Mucosa of rectum (tissue), 2 donors: ENCODE measurements around the gene CHRM2.

ENCODE experiments used
- H3K27ac ChIP-seq, 2 donors: one replicate each; pipeline ENCODE4 v1.7.0; 2013; ENCODE audit warnings: inconsistent platforms in 2 of 2, low read depth in 2 of 2, low read length in 2 of 2
- H3K27me3 ChIP-seq, 2 donors: one replicate each; pipeline ENCODE4 v1.7.0; 2013; ENCODE audit warnings: low read length in 2 of 2; ENCODE audit not compliant: control insufficient read depth in 2 of 2, insufficient read depth in 2 of 2
- H3K36me3 ChIP-seq, 2 donors: one replicate each; pipeline ENCODE4 v1.7.0; 2013; ENCODE audit warnings: low read length in 2 of 2; ENCODE audit not compliant: control insufficient read depth in 2 of 2, insufficient read depth in 2 of 2
- H3K4me1 ChIP-seq, 2 donors: one replicate each; pipeline ENCODE4 v1.7.0; 2013; ENCODE audit warnings: low read length in 2 of 2, mild to moderate bottlenecking in 1 of 2; ENCODE audit not compliant: control insufficient read depth in 2 of 2, insufficient read depth in 2 of 2
- H3K4me3 ChIP-seq, 2 donors: one replicate each; pipeline ENCODE4 v1.7.0; 2013; ENCODE audit warnings: low read length in 2 of 2
- H3K9ac ChIP-seq, 2 donors: one replicate each; pipeline ENCODE4 v1.7.0; 2013; ENCODE audit warnings: low read length in 2 of 2, low read depth in 1 of 2, mild to moderate bottlenecking in 1 of 2
- H3K9me3 ChIP-seq, 2 donors: one replicate each; pipeline ENCODE4 v1.7.0; 2013; ENCODE audit warnings: low read length in 2 of 2; ENCODE audit not compliant: control insufficient read depth in 2 of 2
- donor health status: healthy.
- donor health status: Normal muscosa, but diverticular disease.

The CHRM2 gene

DNA sequence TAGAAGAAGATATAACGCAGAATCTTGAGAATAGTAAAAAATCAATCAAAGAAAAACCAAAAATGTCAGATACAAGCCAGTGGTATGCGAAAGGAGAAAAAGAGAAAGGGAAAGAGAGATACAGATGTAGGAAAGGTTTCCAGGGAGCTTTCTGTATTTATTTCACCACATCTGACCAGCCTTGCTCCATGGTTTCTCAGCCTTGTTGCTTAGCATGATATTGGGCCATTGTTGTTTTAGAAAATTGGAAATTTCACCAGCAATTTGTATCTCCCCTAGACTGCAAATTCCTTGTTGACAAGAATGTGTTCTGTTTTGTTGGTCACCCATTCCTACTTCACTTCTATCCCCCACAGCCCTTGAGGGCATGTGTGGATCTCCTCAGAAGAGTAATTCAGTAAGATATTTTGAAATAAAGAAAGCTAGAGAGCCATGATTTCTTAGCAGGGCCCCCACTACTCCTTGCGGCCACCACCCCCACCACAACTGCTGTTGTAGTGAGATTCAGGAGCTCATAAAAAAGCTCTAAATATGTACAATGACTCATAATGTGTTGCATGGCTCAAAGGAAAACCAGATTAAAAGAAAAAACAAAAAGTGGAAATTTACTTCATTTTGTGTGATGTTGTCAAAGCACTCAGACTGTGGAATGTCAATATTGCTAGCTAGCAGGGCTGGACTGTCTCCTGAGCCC is 138.7 kb downstream of the CHRM2 start:
- Histone ChIP-seq H3K36me3 (no peaks in the 10 kb centered on the region), H3K27me3 (no peaks in the 10 kb centered on the region), H3K9ac (no peak overlapping the region), H3K27ac (no peak overlapping the region), H3K4me3 (no peak overlapping the region), H3K9me3 (no peaks in the 10 kb centered on the region), H3K4me1 (no peaks in the 10 kb centered on the region)

DNA sequence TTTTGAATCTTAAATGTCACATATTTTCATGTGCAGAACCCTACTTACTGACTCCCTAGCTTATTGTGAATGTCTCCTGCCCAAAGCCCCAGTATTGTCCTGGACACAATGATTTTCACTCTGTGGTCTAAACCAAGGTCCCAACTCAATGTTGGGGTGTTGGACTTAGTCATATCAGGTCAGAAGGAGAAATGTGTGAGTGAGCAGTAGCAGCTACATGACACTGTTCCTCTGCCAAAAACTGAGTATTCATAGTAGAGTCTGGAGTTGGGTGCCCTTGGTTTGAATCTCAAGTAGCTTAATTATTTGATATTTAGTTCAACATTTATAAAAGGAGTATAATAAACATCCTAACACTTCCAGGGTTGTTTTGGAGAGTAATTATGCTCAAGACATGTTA is 141.0 kb downstream of the CHRM2 start:
- Histone ChIP-seq H3K9me3 (no peaks in the 10 kb centered on the region), H3K36me3 (no peaks in the 10 kb centered on the region), H3K27ac (no peak overlapping the region), H3K9ac (no peak overlapping the region), H3K4me3 (no peak overlapping the region), H3K27me3 (no peaks in the 10 kb centered on the region), H3K4me1 (no peaks in the 10 kb centered on the region)

DNA sequence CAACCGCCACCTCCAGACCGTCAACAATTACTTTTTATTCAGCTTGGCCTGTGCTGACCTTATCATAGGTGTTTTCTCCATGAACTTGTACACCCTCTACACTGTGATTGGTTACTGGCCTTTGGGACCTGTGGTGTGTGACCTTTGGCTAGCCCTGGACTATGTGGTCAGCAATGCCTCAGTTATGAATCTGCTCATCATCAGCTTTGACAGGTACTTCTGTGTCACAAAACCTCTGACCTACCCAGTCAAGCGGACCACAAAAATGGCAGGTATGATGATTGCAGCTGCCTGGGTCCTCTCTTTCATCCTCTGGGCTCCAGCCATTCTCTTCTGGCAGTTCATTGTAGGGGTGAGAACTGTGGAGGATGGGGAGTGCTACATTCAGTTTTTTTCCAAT is 146.6 kb downstream of the CHRM2 start:
- Histone ChIP-seq H3K4me3 (no peak overlapping the region), H3K27ac (no peak overlapping the region), H3K9ac (no peak overlapping the region), H3K27me3 (no peaks in the 10 kb centered on the region), H3K9me3 (no peaks in the 10 kb centered on the region), H3K4me1 (no peaks in the 10 kb centered on the region), H3K36me3 (no peaks in the 10 kb centered on the region)

DNA sequence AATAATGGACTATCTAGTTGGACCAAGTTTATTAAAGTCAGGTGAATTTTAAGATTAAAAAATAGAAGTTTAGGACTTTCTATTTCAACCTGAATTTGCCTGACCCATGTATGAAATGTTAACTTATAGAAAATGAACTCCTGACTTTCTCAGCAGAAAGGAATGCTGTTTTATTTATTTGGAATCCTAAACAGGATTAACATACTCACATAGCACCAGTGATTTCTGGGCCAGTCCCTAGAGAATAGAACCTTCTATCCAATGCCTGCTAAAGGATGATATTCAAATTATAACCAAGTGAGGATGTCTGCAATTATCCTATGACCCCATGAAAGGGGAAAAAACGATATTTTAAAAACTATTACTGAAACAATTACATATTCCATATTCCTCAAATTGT is 148.8 kb downstream of the CHRM2 start:
- H3K27me3 ChIP-seq: no peaks in the 10 kb centered on the region
- no peaks in the 10 kb centered on the region for H3K36me3 ChIP-seq
- H3K4me1 ChIP-seq: no peaks in the 10 kb centered on the region
- no peak overlapping the region for H3K4me3 ChIP-seq
- H3K27ac ChIP-seq: no peak overlapping the region
- H3K9me3 ChIP-seq: no peaks in the 10 kb centered on the region
- no peak overlapping the region for H3K9ac ChIP-seq

DNA sequence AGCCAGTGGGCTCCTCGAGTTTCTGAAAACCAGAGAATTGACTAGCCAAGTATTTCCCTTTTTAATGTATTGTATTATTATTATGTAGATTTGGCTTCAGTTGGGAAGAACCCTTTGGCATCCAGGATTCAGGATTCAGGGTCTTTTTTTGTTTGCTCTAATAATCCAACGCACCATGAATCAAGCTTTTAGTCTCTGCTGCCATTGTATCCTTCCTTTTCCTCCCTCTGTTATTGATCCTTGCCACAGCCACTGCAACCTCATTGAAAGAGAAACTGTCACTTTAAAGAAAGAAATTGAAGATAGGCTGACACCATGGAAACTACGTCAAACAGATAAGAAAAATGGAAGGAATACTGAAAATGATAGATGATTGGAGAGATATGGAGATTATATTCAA is 150.0 kb downstream of the CHRM2 start:
- Histone ChIP-seq H3K27me3 (no peaks in the 10 kb centered on the region), H3K4me1 (no peaks in the 10 kb centered on the region)

DNA sequence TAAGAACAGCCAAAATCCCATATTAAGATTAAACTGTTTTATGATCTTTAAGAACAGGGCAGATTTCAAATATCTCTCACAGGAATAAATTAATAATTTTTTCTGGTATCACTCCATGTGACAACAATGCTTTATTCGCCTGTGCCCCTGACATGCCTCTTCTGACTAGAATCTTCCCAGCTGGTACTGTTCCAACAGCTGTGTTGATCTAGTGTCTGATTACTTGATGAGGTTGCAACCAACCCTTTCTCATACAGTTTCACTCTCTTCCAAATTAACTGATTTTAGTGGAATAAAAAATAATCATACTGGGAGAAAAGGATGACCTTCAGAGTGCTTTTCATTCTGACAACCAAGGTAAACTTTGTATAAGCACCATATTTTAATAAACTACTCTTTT is 151.9 kb downstream of the CHRM2 start:
- no peaks in the 10 kb centered on the region for H3K27me3 ChIP-seq
- H3K36me3 ChIP-seq: no peaks in the 10 kb centered on the region
- H3K4me3 ChIP-seq: no peak overlapping the region
- no peaks in the 10 kb centered on the region for H3K4me1 ChIP-seq
- no peak overlapping the region for H3K27ac ChIP-seq
- no peaks in the 10 kb centered on the region for H3K9me3 ChIP-seq
- no peak overlapping the region for H3K9ac ChIP-seq

More for the DNA sequence above, 150.0 kb downstream of the CHRM2 start:
- H3K36me3 ChIP-seq: no peaks in the 10 kb centered on the region
- no peaks in the 10 kb centered on the region for H3K9me3 ChIP-seq
- no peak overlapping the region for H3K4me3 ChIP-seq
- no peak overlapping the region for H3K9ac ChIP-seq
- no peak overlapping the region for H3K27ac ChIP-seq

DNA sequence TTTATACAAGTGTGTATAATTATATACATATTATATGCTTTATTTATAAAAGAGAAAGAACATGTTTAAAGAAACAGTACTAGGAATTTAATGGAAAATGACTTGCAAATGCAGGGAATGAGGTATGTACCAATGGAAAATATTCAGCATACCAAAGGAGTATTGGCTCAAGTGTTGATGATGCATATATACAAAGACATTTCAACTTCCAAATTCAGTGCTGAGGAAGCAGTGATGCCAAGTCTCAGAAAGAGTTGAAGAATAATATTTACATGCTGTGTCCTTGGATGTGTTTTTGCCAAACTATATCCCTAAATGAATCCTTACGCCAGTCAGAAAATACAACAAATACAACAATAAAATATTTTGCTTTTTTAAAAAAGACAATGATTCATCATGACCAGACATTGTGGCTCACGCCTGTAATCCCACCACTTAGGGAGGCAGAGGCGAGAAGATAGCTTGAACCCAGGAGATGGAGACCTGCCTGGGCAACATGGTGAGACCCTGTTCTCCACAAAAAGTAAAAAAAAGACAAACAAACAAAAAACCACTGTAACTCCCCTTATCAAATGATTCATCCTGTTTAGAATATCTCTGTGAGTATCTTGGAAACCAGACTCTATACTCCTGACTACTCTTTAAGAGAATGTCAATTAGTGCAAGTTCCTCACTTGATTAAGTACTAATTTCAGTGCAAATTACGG is 157.2 kb downstream of the CHRM2 start:
- H3K27ac ChIP-seq: no peak overlapping the region
- H3K27me3 ChIP-seq: no peaks in the 10 kb centered on the region
- no peaks in the 10 kb centered on the region for H3K9me3 ChIP-seq
- H3K4me1 ChIP-seq: no peaks in the 10 kb centered on the region
- H3K9ac ChIP-seq: no peak overlapping the region
- no peak overlapping the region for H3K4me3 ChIP-seq
- H3K36me3 ChIP-seq: no peaks in the 10 kb centered on the region

DNA sequence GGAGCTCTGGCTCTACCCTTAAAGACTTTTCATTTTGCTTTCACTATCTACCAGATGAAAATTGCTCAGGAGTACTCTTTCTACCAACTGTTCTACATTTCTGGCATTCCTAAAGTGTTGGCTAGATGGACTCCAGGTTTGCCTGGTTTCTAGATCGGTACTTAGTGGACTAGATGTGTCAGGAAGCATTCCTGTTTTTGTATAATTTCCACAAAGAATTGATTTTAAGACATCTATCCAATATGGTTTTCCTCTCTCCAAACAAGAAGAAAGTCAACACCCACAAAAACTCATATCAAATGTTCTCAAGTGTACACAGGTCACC is 157.7 kb downstream of the CHRM2 start:
- Histone ChIP-seq H3K4me3 (no peak overlapping the region), H3K9ac (no peak overlapping the region), H3K36me3 (no peaks in the 10 kb centered on the region), H3K9me3 (no peaks in the 10 kb centered on the region), H3K27ac (no peak overlapping the region), H3K4me1 (no peaks in the 10 kb centered on the region), H3K27me3 (no peaks in the 10 kb centered on the region)

DNA sequence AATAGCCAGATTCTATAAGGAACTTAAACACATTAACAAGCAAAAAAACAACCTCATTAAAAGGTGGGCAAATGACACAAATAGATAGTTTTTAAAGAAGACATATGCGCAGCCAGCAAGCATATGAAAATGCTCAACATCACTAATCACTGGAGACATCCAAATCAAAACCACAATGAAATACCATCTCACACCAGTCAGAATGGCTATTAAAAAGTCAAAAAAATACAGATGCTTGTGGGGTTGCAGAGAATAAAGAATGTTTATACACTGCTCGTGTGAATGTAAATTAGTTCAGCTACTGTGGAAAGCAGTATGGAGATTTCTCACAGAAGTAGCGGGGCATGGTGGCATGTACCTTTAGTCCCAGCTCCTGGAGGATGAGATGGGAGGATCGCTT is 164.0 kb downstream of the CHRM2 start:
- Histone ChIP-seq H3K4me3 (no peak overlapping the region), H3K36me3 (no peaks in the 10 kb centered on the region), H3K4me1 (no peaks in the 10 kb centered on the region), H3K27ac (no peak overlapping the region), H3K9me3 (no peaks in the 10 kb centered on the region), H3K9ac (no peak overlapping the region), H3K27me3 (no peaks in the 10 kb centered on the region)

DNA sequence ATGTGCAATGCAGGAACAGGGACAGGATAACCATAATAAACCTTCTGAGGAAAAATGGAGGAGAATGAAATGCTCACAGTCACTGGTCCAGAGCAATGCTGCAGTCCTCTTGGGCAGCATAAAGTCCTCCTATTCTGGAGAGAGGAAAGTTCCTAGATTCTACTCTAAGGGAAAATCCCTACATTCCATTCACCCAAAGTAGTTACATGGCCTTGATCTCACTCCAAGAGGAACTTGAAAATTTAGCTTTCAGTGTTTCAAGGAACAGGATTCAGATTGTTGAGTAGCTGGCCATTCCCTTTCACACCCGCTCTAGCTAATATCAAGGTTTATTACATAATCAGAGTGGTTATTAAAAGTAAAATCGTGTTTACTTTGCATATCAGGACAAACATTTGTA is 168.3 kb downstream of the CHRM2 start:
- H3K4me1 ChIP-seq: no peaks in the 10 kb centered on the region
- H3K27ac ChIP-seq: no peak overlapping the region
- H3K4me3 ChIP-seq: no peak overlapping the region
- H3K9ac ChIP-seq: no peak overlapping the region
- H3K27me3 ChIP-seq: no peaks in the 10 kb centered on the region
- H3K9me3 ChIP-seq: no peaks in the 10 kb centered on the region
- no peaks in the 10 kb centered on the region for H3K36me3 ChIP-seq
